Ovary (tissue), 9 donors: Measurements from ENCODE around the gene SLC35B1. TPM values are rescaled to one million over a fixed set of nuclear protein-coding genes. Genes with fewer than 3 reads are reported as not detected.
"Not testable (repeated sequence)": the region's sequence is repeated elsewhere in the genome, so short reads cannot be mapped to it uniquely, and the experiment has no call there.

Experiments used
- DNase-seq, 5 donors: peaks; one replicate each; pipeline ENCODE4 v3.0.0-alpha.2; 2019 to 2020
- H3K27ac ChIP-seq, 2 donors: fragments of 200-600 bp; one replicate each; pipeline versions ENCODE4 v1.5.1 to v1.8.0; 2019 to 2022
- H3K27me3 ChIP-seq: fragments of 200-600 bp; one replicate; pipeline ENCODE4 v1.8.0; 2022
- H3K36me3 ChIP-seq: fragments of 200-600 bp; sonication (generic); one replicate; pipeline ENCODE4 v1.5.1; 2019
- H3K4me1 ChIP-seq: one replicate; pipeline ENCODE4 v1.8.1; 2013; ENCODE audit warnings: mild to moderate bottlenecking, moderate library complexity; ENCODE audit not compliant: insufficient read depth
- H3K4me3 ChIP-seq: fragments of 200-600 bp; sonication (generic); one replicate; pipeline ENCODE4 v1.5.1; 2017
- H3K9me3 ChIP-seq, 2 donors: fragments of 200-600 bp in 1 of 2; sonication (generic) in 1 of 2; one replicate each; pipeline versions ENCODE4 v1.5.1 to v1.8.1; 2013 to 2019; ENCODE audit warnings: mild to moderate bottlenecking in 1 of 2, moderate library complexity in 1 of 2
- CTCF ChIP-seq, 3 donors: fragments of 450-650 bp in 2 of 3; fragments of 200-600 bp in 1 of 3; IDR thresholded peaks; one replicate each; pipeline versions ENCODE4 v1.5.1 to v1.8.0; 2016 to 2022; ENCODE audit warnings: antibody characterized with exemption in 3 of 3, mild to moderate bottlenecking in 1 of 3
- EP300 ChIP-seq: sonication (generic); formaldehyde crosslinking; IDR thresholded peaks from one replicate; pipeline ENCODE4 v1.6.1; 2017; ENCODE audit warnings: antibody characterized with exemption
- POLR2A ChIP-seq: fragments of 450-650 bp; IDR thresholded peaks from one replicate; pipeline ENCODE4 v1.6.1; 2017; ENCODE audit warnings: antibody characterized with exemption, mild to moderate bottlenecking, moderate library complexity
- WGBS, 3 donors: extraction: QIAGEN DNeasy Blood & Tissue Kit in 1 of 3; methylation state at CpG; one replicate each; pipeline versions ENCODE4 v1.1.5 to v1.1.7; 2013 to 2017; 5-methylcytosine and 5-hydroxymethylcytosine counted together
- intact Hi-C, 4 donors: fragments of 100-400 bp; cut with DNase I; formaldehyde crosslinking; loops; one replicate each; pipeline versions ENCODE4 v1.11.0 to v1.15.1; 2022 to 2023
- polyA plus RNA-seq, 2 donors: library from polyadenylated mRNA; stranded (reverse); fragments of 200-250 nt in 1 of 2; fragments of 350-450 nt in 1 of 2; fragmentation: Illumina TruSeq in 1 of 2; extraction: RNeasy Lipid Tissue Mini Kit (QIAGEN cat#74804) in 1 of 2; gene quantifications; one replicate each; pipeline ENCODE4 v1.2.3, GENCODE V29; 2013 to 2014
- total RNA-seq, 7 donors: library from RNA; depleted of rRNA in 2 of 7; stranded (reverse); fragments of >200 nt in 2 of 7; fragmentation: NEBNext Ultra II Directional in 3 of 7; extraction: Animal tissue kit (Norgen Biotek cat#: 25700) in 3 of 7; gene quantifications; one replicate each; pipeline versions ENCODE4 v1.1.0 to v1.2.4, GENCODE V29; 2016 to 2023
- donor health status: DM: no; HTN: no; CAD: no; lungs with moderate emphysema.
- donor health status: DM: no; HTN: no; CAD: no.
- donor health status: Bipolar disorder and iron deficiency.
- donor health status: DM: yes; HTN: yes; CAD: no.
- donor health status: DM: no; HTN: no; CAD: no.
- donor health status: DM: yes; HTN: yes; CAD: no.

The SLC35B1 gene
- total and polyA plus RNA-seq, 9 donors: 20.9 to 53.3 (median 28.8) TPM

- no peaks in the 10 kb centered on the region for H3K27me3 ChIP-seq
- H3K27ac ChIP-seq: no peak overlapping the region
- no peaks in the 10 kb centered on the region for H3K9me3 ChIP-seq
- DNase-seq: no peak
- no peak for TF ChIP-seq CTCF (IDR thresholded peaks at IDR 0.05)
- no peak for TF ChIP-seq POLR2A
- TF ChIP-seq EP300: no peak
- H3K4me3 ChIP-seq: no peak overlapping the region
- H3K4me1 ChIP-seq: peaks cover 5% of the 10 kb centered on the region
- intact Hi-C loops: no loop called here
- H3K36me3 ChIP-seq: no peaks in the 10 kb centered on the region
Measured at GRCh38 chr17:49674507-49674906, 33.3 kb downstream of the SLC35B1 start.

GRCh38 chr17:49673679-49674078, 34.1 kb downstream of the SLC35B1 start:
- H3K9me3 ChIP-seq, H3K36me3 ChIP-seq, H3K4me1 ChIP-seq, H3K4me3 ChIP-seq, intact Hi-C loops, DNase-seq, H3K27ac ChIP-seq, H3K27me3 ChIP-seq: not testable (repeated sequence)
- 92 to 93% (median 93%) methylated on average over 6 of the region's 6 CpGs for WGBS, 3 donors

- Histone ChIP-seq H3K4me3 (no peak overlapping the region), H3K9me3 (no peaks in the 10 kb centered on the region), H3K36me3 (no peaks in the 10 kb centered on the region), H3K27me3 (no peaks in the 10 kb centered on the region), H3K4me1 (peaks cover 2% of the 10 kb centered on the region), H3K27ac (no peak overlapping the region)
- intact Hi-C loops: no loop called here
- whole genome bisulfite sequencing, 3 donors: 32 to 49% (median 47%) methylated on average over 4 of the region's 4 CpGs
- TF ChIP-seq EP300 (no peak), POLR2A (no peak), CTCF (IDR thresholded peaks at IDR 0.05) (no peak)
- DNase-seq: no peak
Measured at GRCh38 chr17:49670641-49671040, 37.1 kb downstream of the SLC35B1 start.

- Histone ChIP-seq H3K4me3 (no peak overlapping the region), H3K36me3 (no peaks in the 10 kb centered on the region), H3K27ac (no peak overlapping the region), H3K9me3 (no peaks in the 10 kb centered on the region), H3K4me1 (peaks cover 1% of the 10 kb centered on the region), H3K27me3 (no peaks in the 10 kb centered on the region)
- no peak for DNase-seq
- no peak for TF ChIP-seq EP300
- no peak for TF ChIP-seq POLR2A
- TF ChIP-seq CTCF (IDR thresholded peaks at IDR 0.05): no peak
- intact Hi-C loops: no loop called here
- 42 to 67% (median 57%) methylated on average over 1 of the region's 1 CpG for WGBS, 3 donors
Measured at GRCh38 chr17:49670002-49670401, 37.8 kb downstream of the SLC35B1 start.

- Histone ChIP-seq H3K27me3 (no peaks in the 10 kb centered on the region), H3K4me1 (peaks cover 1% of the 10 kb centered on the region), H3K27ac (no peak overlapping the region), H3K9me3 (no peaks in the 10 kb centered on the region), H3K36me3 (no peaks in the 10 kb centered on the region), H3K4me3 (no peak overlapping the region)
- DNase-seq: no peak
- intact Hi-C loops: no loop called here
- 88 to 92% (median 89%) methylated on average over 2 of the region's 2 CpGs for WGBS, 3 donors
- no peak for TF ChIP-seq POLR2A
Measured at GRCh38 chr17:49667854-49668253, 39.9 kb downstream of the SLC35B1 start.
